HepG2 (cell line): ENCODE measurements around the gene HIPK4. TPM values are rescaled to one million over a fixed set of nuclear protein-coding genes. Genes with fewer than 3 reads are reported as not detected.

Experiments
- CBX1 ChIP-seq: IDR thresholded peaks from one replicate; pipeline ENCODE4 v1.6.1; 2016; ENCODE audit warnings: antibody characterized with exemption, low read depth
- ERF ChIP-seq: IDR thresholded peaks from 2 replicates; pipeline ENCODE4 v1.6.1; 2018; ENCODE audit warnings: missing biosample characterization, missing genetic modification reagents
- FOSL2 ChIP-seq: sonication (generic); formaldehyde crosslinking; IDR thresholded peaks from 2 replicates; pipeline ENCODE4 v1.4.0; 2020; ENCODE audit warnings: missing genetic modification reagents
- FOXK2 ChIP-seq: fragments of 450-650 bp; IDR thresholded peaks from 2 replicates; pipeline ENCODE4 v1.6.1; 2016
- KDM5A ChIP-seq: fragments of 200-600 bp; sonication (generic); IDR thresholded peaks from 2 replicates; pipeline ENCODE4 v1.7.0; 2018; ENCODE audit warnings: antibody characterized with exemption, mild to moderate bottlenecking, low read length, borderline replicate concordance
- KLF12 ChIP-seq: sonication (generic); formaldehyde crosslinking; IDR thresholded peaks from 2 replicates; pipeline ENCODE4 v1.4.0; 2020; ENCODE audit warnings: missing genetic modification reagents, borderline replicate concordance
- MBD4 ChIP-seq: IDR thresholded peaks from 2 replicates; pipeline ENCODE4 v1.6.1; 2012; ENCODE audit warnings: low read length, inconsistent platforms, borderline replicate concordance
- ONECUT2 ChIP-seq: sonication (generic); formaldehyde crosslinking; IDR thresholded peaks from 2 replicates; pipeline ENCODE4 v1.4.0; 2020; ENCODE audit warnings: missing genetic modification reagents
- PHF8 ChIP-seq: sonication (generic); formaldehyde crosslinking; IDR thresholded peaks from 2 replicates; pipeline ENCODE4 v1.5.0; 2020; ENCODE audit warnings: missing genetic modification reagents
- REST ChIP-seq, 2 experiments: IDR thresholded peaks; 2 replicates each; pipeline ENCODE4 v1.6.1; 2011 to 2012; ENCODE audit warnings: low read length in 2 of 2, borderline replicate concordance in 1 of 2, low read depth in 1 of 2, mild to moderate bottlenecking in 1 of 2, moderate library complexity in 1 of 2
- RFX3 ChIP-seq: IDR thresholded peaks from 2 replicates; pipeline ENCODE4 v1.6.1; 2016; ENCODE audit warnings: missing biosample characterization, missing genetic modification reagents
- SETDB1 ChIP-seq: sonication (generic); formaldehyde crosslinking; IDR thresholded peaks from 2 replicates; pipeline ENCODE4 v1.5.1; 2020; ENCODE audit warnings: missing genetic modification reagents, mild to moderate bottlenecking, borderline replicate concordance
- SRSF9 ChIP-seq: fragments of 200-400 bp; formaldehyde crosslinking; IDR thresholded peaks from 2 replicates; pipeline ENCODE4 v1.6.1; 2018; ENCODE audit warnings: borderline replicate concordance, mild to moderate bottlenecking, low read depth, low read length; ENCODE audit not compliant: insufficient read depth, poor library complexity, severe bottlenecking
- SSRP1 ChIP-seq: IDR thresholded peaks from 2 replicates; pipeline ENCODE4 v1.6.1; 2016; ENCODE audit warnings: control low read depth
- TBX3 ChIP-seq: fragments of 450-650 bp; IDR thresholded peaks from 2 replicates; pipeline ENCODE4 v1.6.1; 2017; ENCODE audit warnings: antibody characterized with exemption, mild to moderate bottlenecking, inconsistent platforms, borderline replicate concordance
- YEATS2 ChIP-seq: sonication (generic); formaldehyde crosslinking; IDR thresholded peaks from 2 replicates; pipeline ENCODE4 v1.4.0; 2020; ENCODE audit warnings: missing genetic modification reagents, borderline replicate concordance
- ZKSCAN8 ChIP-seq: IDR thresholded peaks from 2 replicates; pipeline ENCODE4 v1.6.1; 2016; ENCODE audit warnings: borderline replicate concordance, missing genetic modification reagents, missing compliant biosample characterization
- ZMYM4 ChIP-seq: sonication (generic); formaldehyde crosslinking; IDR thresholded peaks from 2 replicates; pipeline ENCODE4 v1.8.1; 2023; ENCODE audit warnings: mild to moderate bottlenecking, missing genetic modification reagents
- ZNF234 ChIP-seq: sonication (generic); formaldehyde crosslinking; conservative IDR thresholded peaks from 2 replicates; pipeline ENCODE4 v1.5.1; 2020; ENCODE audit warnings: mild to moderate bottlenecking, missing genetic modification reagents
- ZNF274 ChIP-seq: sonication (generic); formaldehyde crosslinking; IDR thresholded peaks from 2 replicates; pipeline ENCODE4 v1.5.1; 2020; ENCODE audit warnings: mild to moderate bottlenecking, missing genetic modification reagents
- ZNF33A ChIP-seq: sonication (generic); formaldehyde crosslinking; IDR thresholded peaks from 2 replicates; pipeline ENCODE4 v1.5.1; 2020; ENCODE audit warnings: missing genetic modification reagents, mild to moderate bottlenecking, moderate library complexity, borderline replicate concordance
- ZNF564 ChIP-seq: sonication (generic); formaldehyde crosslinking; IDR thresholded peaks from 2 replicates; pipeline ENCODE4 v1.8.1; 2023; ENCODE audit warnings: mild to moderate bottlenecking, missing genetic modification reagents
- ZNF740 ChIP-seq: sonication (generic); formaldehyde crosslinking; IDR thresholded peaks from 2 replicates; pipeline ENCODE4 v1.4.0; 2020; ENCODE audit warnings: missing genetic modification reagents
- ZNF800 ChIP-seq: sonication (generic); formaldehyde crosslinking; IDR thresholded peaks from 2 replicates; pipeline ENCODE4 v1.4.0; 2020; ENCODE audit warnings: missing genetic modification reagents
- ZNF891 ChIP-seq: sonication (generic); formaldehyde crosslinking; IDR thresholded peaks from 2 replicates; pipeline ENCODE4 v1.5.0; 2020; ENCODE audit warnings: mild to moderate bottlenecking, missing genetic modification reagents
- ZSCAN29 ChIP-seq: sonication (generic); formaldehyde crosslinking; conservative IDR thresholded peaks from 2 replicates; pipeline ENCODE4 v1.4.0; 2020; ENCODE audit warnings: mild to moderate bottlenecking, missing genetic modification reagents
- polyA plus RNA-seq, 8 experiments: library from polyadenylated mRNA; depleted of rRNA in 3 of 8; stranded (reverse) in 7 of 8; unstranded in 1 of 8; fragments of >200 nt; fragmentation: Illumina TruSeq in 4 of 8; extraction: Trizol in 4 of 8; gene quantifications; 2 replicates each; pipeline versions ENCODE4 v1.2.1 to v1.2.3, GENCODE V29; 2011 to 2016; ENCODE audit warnings: low read depth in 4 of 8, missing spikeins in 1 of 8, mixed read lengths in 1 of 8; ENCODE audit not compliant: insufficient read depth in 1 of 8
- total RNA-seq, 5 experiments: library from RNA; depleted of rRNA; stranded (reverse); fragments of >200 nt; fragmentation: Illumina TruSeq; extraction: Trizol; gene quantifications; 2 replicates each; pipeline ENCODE4 v1.2.3, GENCODE V29; 2016; ENCODE audit warnings: low read depth in 1 of 5

HIPK4 gene
- total and polyA plus RNA-seq, 2 of the 13 experiments (the other 11 are each of a cell fraction or from before 2014, with no cell fraction given): 0.03 TPM; not detected in 1

- TF ChIP-seq CBX1: peak; percentile 42
- no peak for TF ChIP-seq ZNF740 (CRISPR knock-in tag)
- no peak for TF ChIP-seq SSRP1 (CRISPR knock-in tag)
- no peak for TF ChIP-seq TBX3
- TF ChIP-seq KDM5A: no peak; the same call in 1 of the 2 replicates
- no peak for TF ChIP-seq KLF12 (CRISPR knock-in tag)
- TF ChIP-seq SRSF9: no peak
- no peak for TF ChIP-seq FOXK2
- TF ChIP-seq ZKSCAN8 (CRISPR knock-in tag): no peak
- TF ChIP-seq FOSL2 (CRISPR knock-in tag): peak; percentile 69
- TF ChIP-seq ZSCAN29: 0 out of 2 replicates have a peak, but pooled peaks have one; percentile 41
- peak; percentile 26; the same call in 1 of the 2 replicates for TF ChIP-seq ZNF800 (CRISPR knock-in tag)
- TF ChIP-seq MBD4: no peak
- TF ChIP-seq YEATS2 (CRISPR knock-in tag): no peak
- TF ChIP-seq ONECUT2 (CRISPR knock-in tag): no peak
- TF ChIP-seq RFX3 (CRISPR knock-in tag): no peak
- peak in 1 of 2 experiments; percentile 27; a peak in 1 of 4 replicates for TF ChIP-seq REST (IDR thresholded peaks at IDR 0.05; ENCODE audit: borderline replicate concordance in 1 of 2, low read depth in 1 of 2, low read length in 2 of 2)
- peak; percentile 71; the same call in 1 of the 2 replicates for TF ChIP-seq PHF8
- 0 out of 2 replicates have a peak, but pooled peaks have one; percentile 38 for TF ChIP-seq ZNF234 (CRISPR knock-in tag)
- TF ChIP-seq ZNF33A (CRISPR knock-in tag): no peak
- no peak for TF ChIP-seq ZNF274 (CRISPR knock-in tag)
- TF ChIP-seq ZMYM4 (CRISPR knock-in tag): peak; percentile 69
- peak; percentile 32; the same call in 1 of the 2 replicates for TF ChIP-seq ERF (CRISPR knock-in tag)
- TF ChIP-seq SETDB1 (CRISPR knock-in tag): no peak
- no peak for TF ChIP-seq ZNF564 (CRISPR knock-in tag)
- TF ChIP-seq ZNF891 (CRISPR knock-in tag): no peak
Observed at GRCh38 chr19:40425450-40426287, 35.7 kb upstream of the HIPK4 start, which contains the start of gene SERTAD1 (continued).
